Ectodermal cell (in vitro differentiated cells): ENCODE measurements around the gene MAPRE3.

Source experiments
- H3K27ac ChIP-seq: 2 replicates; pipeline ENCODE4 v1.7.0; 2013; ENCODE audit warnings: mild to moderate bottlenecking, low read depth, low read length; ENCODE audit not compliant: insufficient read depth, poor library complexity, severe bottlenecking
- H3K27me3 ChIP-seq: 2 replicates; pipeline ENCODE4 v1.7.0; 2013; ENCODE audit warnings: mild to moderate bottlenecking, low read length; ENCODE audit not compliant: insufficient read depth, control insufficient read depth, poor library complexity, severe bottlenecking
- H3K36me3 ChIP-seq: one replicate; pipeline ENCODE4 v1.7.0; 2013; ENCODE audit warnings: low read length; ENCODE audit not compliant: control insufficient read depth, insufficient read depth
- H3K4me1 ChIP-seq: one replicate; pipeline ENCODE4 v1.7.0; 2013; ENCODE audit warnings: low read length; ENCODE audit not compliant: control insufficient read depth, insufficient read depth
- H3K4me3 ChIP-seq: 2 replicates; pipeline ENCODE4 v1.7.0; 2013; ENCODE audit warnings: low read depth, low read length, control low read depth; ENCODE audit not compliant: insufficient read depth
- H3K9me3 ChIP-seq: 2 replicates; pipeline ENCODE4 v1.7.0; 2013; ENCODE audit warnings: mild to moderate bottlenecking, low read length, moderate library complexity; ENCODE audit not compliant: control insufficient read depth
- WGBS, 2 experiments: methylation state at CpG; one replicate each; pipeline ENCODE4 v1.1.7; 2013; ENCODE audit warnings: missing lambda C conversion rate in 2 of 2; 5-methylcytosine and 5-hydroxymethylcytosine counted together

MAPRE3 gene

DNA sequence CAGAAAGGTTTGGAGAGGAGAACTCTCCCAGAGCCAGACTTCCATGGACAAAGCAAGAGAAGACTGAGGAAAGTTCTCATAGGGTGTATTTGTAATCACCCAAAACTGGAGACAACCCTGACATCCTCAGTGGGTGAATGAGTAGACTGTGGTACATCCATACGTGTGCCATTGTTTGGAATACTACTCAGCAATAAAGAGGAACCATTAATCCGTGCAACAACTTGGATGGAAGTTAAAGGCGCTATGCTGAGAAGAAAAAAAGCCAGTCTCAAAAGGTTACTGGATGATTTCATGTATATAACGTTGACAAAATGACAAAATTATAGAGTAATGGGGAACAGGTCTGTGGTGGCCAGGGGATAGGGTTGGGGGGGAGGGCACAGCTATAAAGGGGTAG lies 38.2 kb downstream of the MAPRE3 start:
- no peaks in the 10 kb centered on the region for H3K4me1 ChIP-seq
- H3K27ac ChIP-seq = no peak overlapping the region
- no peak overlapping the region for H3K4me3 ChIP-seq
- WGBS, 2 experiments = 98% methylated on average over 4 of the region's 4 CpGs
- no peaks in the 10 kb centered on the region for H3K27me3 ChIP-seq
- peaks cover 4% of the 10 kb centered on the region for H3K36me3 ChIP-seq
- no peaks in the 10 kb centered on the region for H3K9me3 ChIP-seq

DNA sequence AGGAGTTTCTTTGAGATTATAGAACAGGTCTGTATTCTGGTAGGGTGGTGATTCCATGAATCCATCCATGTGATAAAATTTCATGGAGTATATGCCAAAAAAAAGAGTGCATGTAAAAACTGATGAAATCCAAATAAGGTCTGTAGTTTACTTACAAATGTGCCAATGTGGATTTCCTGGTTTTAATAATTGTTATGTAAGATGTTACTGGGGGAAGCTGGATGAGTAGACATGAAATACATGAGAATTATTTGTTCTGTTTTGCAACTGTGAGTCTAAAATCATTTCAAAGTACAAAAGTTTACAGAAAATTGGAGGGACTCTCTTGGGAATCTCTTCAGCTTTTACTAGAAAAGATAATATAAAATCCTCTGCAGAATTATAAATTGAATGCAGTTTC lies 38.6 kb downstream of the MAPRE3 start:
- Histone ChIP-seq H3K4me3 (no peak overlapping the region), H3K4me1 (no peaks in the 10 kb centered on the region), H3K9me3 (no peaks in the 10 kb centered on the region), H3K27me3 (no peaks in the 10 kb centered on the region), H3K27ac (no peak overlapping the region), H3K36me3 (peaks cover 7% of the 10 kb centered on the region)

DNA sequence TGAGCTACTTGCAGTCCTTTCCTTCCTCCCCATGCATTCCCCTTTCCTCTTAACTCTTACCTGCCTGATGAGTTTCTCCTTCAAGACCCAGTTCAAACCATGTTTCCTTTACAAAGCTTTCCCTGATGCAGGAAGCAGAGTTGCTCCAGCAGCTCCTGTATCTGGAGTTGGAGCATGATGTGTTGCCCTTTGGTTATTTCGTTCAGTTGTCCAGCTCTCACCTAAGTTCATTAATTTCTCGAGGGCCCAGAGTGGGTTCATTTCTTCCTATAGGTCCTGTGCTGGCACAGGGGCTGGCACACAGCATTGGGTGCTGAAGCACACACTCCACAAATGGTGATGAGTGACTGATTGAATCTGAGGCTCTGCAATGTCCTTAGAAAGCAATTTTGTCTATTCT lies 39.3 kb downstream of the MAPRE3 start:
- Histone ChIP-seq H3K4me3 (no peak overlapping the region), H3K27me3 (no peaks in the 10 kb centered on the region), H3K4me1 (no peaks in the 10 kb centered on the region), H3K9me3 (no peaks in the 10 kb centered on the region), H3K36me3 (peaks cover 7% of the 10 kb centered on the region), H3K27ac (no peak overlapping the region)
- WGBS, 2 experiments = 83 to 98% methylated on average over 2 of the region's 2 CpGs

DNA sequence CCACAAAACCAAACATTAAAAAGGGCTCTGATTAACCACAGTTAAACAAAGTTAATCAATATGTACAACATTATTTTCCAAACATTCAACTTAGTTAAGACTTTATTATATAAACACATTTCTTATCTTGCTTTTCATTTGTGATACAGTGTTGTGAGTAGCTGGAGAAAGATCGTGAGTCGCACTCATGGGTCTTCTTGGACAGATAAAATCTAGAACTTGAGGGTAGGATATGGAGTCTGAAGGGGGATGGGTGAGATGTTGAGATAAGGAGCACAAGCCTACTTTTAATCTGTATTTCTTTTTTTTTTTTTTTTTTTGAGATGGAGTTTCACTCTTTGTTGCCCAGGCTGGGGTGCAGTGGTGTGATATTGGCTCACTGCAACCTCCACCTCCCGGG lies 39.7 kb downstream of the MAPRE3 start:
- Histone ChIP-seq H3K36me3 (peaks cover 7% of the 10 kb centered on the region), H3K4me3 (no peak overlapping the region), H3K27me3 (no peaks in the 10 kb centered on the region), H3K4me1 (no peaks in the 10 kb centered on the region), H3K9me3 (no peaks in the 10 kb centered on the region), H3K27ac (no peak overlapping the region)
- WGBS, 2 experiments = 97% methylated on average over 3 of the region's 3 CpGs

DNA sequence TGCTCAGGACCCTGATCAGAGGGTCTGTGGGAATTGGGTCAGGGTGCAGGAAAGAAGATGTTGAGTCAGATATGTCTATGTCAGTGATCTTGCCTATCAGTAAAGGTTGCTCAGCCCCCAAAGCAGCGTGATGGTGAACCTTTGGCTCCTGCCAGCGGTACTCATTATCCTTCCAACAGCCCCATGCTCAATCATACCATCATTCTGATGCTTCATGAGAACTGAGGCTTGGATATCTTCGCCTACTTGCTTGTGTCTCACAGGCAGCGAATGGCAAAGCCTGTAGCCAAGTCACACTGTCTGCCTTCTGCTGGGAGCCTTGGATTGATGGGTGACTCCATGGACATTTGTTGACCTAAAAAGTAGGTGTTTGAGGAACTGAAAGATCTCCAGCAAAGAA lies 43.3 kb downstream of the MAPRE3 start:
- Histone ChIP-seq H3K27ac (no peak overlapping the region), H3K9me3 (no peaks in the 10 kb centered on the region), H3K4me3 (no peak overlapping the region), H3K4me1 (peaks cover 3% of the 10 kb centered on the region), H3K36me3 (peaks cover 7% of the 10 kb centered on the region), H3K27me3 (no peaks in the 10 kb centered on the region)
- WGBS, 2 experiments = 95 to 96% methylated on average over 4 of the region's 4 CpGs

DNA sequence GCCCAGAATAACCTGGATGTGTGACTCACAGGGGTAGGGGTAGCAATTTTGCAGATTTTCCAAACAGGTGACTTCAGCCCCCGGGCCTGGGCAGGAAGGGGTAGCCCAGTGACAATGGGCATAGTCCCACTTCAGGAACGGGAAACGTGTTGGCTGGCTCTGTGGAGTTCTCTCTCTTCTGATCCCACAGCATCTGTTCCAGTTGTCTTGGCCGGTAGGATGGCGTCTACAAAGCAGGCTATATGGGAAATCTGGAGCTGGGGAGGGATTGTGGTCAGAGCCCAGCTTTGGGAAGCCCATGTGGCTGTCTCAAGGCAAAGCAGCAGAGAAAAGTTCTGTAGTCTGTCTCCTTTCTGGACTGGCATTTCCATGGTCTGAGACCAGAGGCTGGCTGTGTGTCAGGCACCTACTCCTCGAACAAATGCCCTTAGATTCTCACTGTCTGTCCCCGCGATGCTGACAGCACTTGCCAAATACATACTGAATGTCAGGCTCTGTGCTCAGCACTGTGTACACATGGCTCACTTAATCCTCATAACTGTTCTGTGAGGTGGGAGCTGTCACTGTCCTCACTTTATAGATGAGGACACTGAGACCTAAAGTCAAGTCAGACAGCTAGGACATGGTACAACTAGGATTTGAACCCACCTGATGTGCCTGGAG lies 44.5 kb downstream of the MAPRE3 start:
- Histone ChIP-seq H3K9me3 (no peaks in the 10 kb centered on the region), H3K4me3 (no peak overlapping the region), H3K36me3 (peaks cover 7% of the 10 kb centered on the region), H3K27ac (no peak overlapping the region), H3K4me1 (peaks cover 3% of the 10 kb centered on the region), H3K27me3 (no peaks in the 10 kb centered on the region)
- 87 to 92% methylated on average over 8 of the region's 8 CpGs for WGBS, 2 experiments

DNA sequence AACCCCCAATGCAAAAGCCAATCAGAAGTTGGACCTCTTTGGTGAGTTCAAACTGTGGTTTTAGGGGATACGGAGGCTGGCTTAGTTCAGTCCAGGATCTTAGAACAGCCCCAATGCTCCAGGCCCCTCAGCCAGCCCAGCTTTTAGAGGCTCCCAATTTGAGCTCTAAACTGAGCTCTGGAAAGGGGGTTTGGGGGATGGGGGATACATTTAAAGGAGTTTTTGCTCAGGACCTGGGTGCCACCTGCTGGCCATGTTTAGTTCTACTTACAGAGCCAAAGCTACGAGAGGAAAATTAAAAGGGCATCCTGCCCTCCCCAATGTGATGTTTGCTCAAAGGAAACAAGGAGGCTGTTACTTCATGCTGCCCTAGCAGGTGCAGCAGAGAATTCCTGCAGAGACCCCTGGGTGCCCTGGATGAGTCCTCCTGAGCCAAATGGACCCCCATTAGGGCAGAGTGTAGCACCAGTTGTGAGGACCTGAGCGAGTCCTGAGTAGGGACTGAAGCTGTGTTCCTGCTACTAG lies 46.4 kb downstream of the MAPRE3 start:
- peaks cover 6% of the 10 kb centered on the region for H3K4me1 ChIP-seq

DNA sequence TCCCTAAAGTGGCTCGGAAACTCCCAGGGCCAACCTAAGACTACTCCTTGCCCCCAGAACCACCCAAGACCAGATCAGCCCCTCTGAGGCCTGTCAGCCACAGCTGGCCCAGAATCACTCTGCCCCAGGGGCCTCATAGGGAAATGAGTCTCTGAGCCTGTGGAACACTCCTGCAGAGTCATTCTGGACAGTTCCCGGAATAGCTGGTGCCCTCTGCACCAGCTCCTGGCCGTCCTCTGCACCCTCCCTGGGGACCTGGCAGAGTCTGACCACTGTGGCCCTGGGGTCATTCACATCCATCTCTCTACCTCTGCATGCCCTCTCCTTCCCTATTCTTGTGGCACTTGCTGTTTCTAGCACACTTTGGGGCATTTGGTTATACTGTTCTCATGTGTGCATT lies 47.7 kb downstream of the MAPRE3 start:
- Histone ChIP-seq H3K9me3 (no peaks in the 10 kb centered on the region), H3K4me1 (peaks cover 6% of the 10 kb centered on the region), H3K27ac (no peak overlapping the region), H3K36me3 (peaks cover 7% of the 10 kb centered on the region), H3K27me3 (no peaks in the 10 kb centered on the region), H3K4me3 (no peak overlapping the region)
- WGBS, 2 experiments = 89 to 94% methylated on average over 3 of the region's 3 CpGs

More for the DNA sequence above, 46.4 kb downstream of the MAPRE3 start:
- Histone ChIP-seq H3K27ac (no peak overlapping the region), H3K9me3 (no peaks in the 10 kb centered on the region), H3K4me3 (no peak overlapping the region), H3K36me3 (peaks cover 7% of the 10 kb centered on the region), H3K27me3 (no peaks in the 10 kb centered on the region)
- 60 to 62% methylated on average over 3 of the region's 3 CpGs for WGBS, 2 experiments

DNA sequence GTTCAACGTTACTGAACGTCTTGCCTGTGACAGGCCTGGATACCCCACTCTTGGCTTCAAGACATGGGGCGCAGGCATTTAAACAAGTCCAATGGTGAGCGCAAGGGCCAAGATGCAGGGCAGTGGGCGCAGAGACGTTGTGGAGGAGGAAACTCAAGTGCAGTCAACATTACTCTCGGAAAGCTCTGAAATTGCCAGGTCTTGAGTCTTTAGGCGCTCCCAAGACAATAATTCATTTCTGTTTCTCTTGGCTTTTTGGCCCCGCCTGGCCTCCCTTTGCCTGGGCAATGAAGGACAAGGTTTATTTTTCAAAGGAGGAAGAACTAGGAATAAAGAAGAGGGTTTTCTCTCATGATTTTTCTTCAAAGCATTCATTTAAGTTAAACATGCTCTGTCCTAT lies 49.0 kb downstream of the MAPRE3 start:
- Histone ChIP-seq H3K9me3 (no peaks in the 10 kb centered on the region), H3K4me3 (no peak overlapping the region), H3K27me3 (no peaks in the 10 kb centered on the region), H3K27ac (no peak overlapping the region), H3K36me3 (peaks cover 5% of the 10 kb centered on the region), H3K4me1 (peaks cover 6% of the 10 kb centered on the region)
- WGBS, 2 experiments = 94 to 97% methylated on average over 9 of the region's 9 CpGs

DNA sequence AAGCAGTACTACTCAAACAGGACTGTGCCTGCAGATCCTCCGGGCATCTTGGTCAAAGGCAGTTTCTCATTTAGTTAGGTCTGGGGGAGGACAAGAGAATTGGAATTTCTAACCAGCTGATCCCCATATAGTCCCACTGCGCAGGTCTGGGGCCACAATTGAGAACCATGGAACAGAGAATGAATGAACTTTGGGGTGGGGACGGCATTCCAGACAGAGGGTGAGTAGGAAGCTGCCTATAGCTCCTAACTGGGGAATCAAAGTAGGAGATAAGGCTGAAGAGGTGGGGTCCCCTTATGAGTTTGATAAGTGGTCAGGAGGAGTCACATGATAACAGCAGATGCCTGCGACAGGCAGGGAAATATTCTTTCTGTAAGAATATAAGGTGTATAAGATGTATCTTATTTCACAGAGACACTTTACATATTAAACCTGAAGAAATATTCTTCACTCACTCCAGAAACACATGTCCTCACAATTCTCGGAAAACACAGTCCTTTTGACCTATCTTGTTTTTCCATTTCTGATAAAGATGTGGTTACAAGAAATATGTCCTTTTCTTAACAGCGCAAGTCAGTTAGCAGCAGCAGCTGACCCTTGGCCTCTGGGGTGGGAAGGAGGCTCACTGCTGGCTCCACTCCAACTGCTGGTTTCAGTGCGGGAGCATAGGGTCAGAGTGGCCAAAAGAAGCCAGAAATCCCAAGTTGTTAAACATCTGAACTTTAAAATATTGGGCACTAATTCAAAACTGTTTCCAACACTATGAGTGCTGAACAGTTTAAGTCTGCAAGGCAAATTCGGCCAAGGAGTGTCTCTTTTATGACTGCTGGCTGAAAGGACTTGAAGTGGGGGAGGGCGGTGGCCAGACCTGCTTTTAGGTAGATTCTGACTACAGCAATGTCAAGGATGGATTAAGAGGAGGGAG lies 49.8 kb downstream of the MAPRE3 start:
- WGBS, 2 experiments = 94% methylated on average over 9 of the region's 9 CpGs
- Histone ChIP-seq H3K36me3 (peaks cover 5% of the 10 kb centered on the region), H3K4me1 (peaks cover 6% of the 10 kb centered on the region), H3K27ac (no peak overlapping the region), H3K4me3 (no peak overlapping the region), H3K27me3 (no peaks in the 10 kb centered on the region), H3K9me3 (no peaks in the 10 kb centered on the region)
